ENCODE results near the gene PHACTR1. TPM values are rescaled to one million over a fixed set of nuclear protein-coding genes. Genes with fewer than 3 reads are reported as not detected.

PHACTR1 gene
- total RNA-seq, 4 donors from 2014 or later: 1.2 to 3.2 (median 1.6) TPM; not detected in 1

DNA sequence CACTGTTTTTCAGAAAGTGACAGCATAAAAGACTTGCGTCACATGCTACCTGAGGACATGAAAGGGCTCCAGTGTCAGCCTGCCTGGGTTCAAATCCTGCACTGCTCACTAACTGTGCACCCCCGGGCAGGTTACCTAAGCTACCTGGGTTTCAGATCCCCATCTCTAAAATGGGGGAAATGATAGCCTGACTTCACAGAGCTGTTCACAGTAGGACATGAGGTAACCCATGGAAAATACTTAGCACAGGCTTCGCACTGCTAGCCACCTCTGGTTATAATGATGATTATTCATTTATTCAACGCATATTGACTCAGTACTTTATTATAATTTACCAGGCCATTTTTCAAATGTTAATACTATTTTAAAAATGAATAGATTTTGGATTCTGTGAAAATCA, 588.7 kb downstream of the PHACTR1 start:
- Histone ChIP-seq H3K27me3 (no peaks in the 10 kb centered on the region), H3K27ac (no peak overlapping the region), H3K9me3 (no peaks in the 10 kb centered on the region), H3K4me3 (no peak overlapping the region), H3K4me1 (peaks cover 16 to 29% (median 24%) of the 10 kb centered on the region in 4 donors), H3K36me3 (peaks cover 0 to 13% (median 3%) of the 10 kb centered on the region in 4 donors)
- 65 to 93% methylated on average over 2 to 4 of the region's 4 CpGs for WGBS, 2 donors (ENCODE audit: low coverage in 1 of 2)
- DNase-seq: no peak
- in situ Hi-C loops (cut with MboI; ENCODE audit: low pct_ligation_motif_present in 1 of 4, low pct_unique_long_range_greater_than_20kb in 1 of 4, low sequenced_read_pairs in 3 of 4): no loop called here
- intact Hi-C loops (cut with DNase I; ENCODE audit: low total_unique reads): no loop called here
- no peak for TF ChIP-seq POLR2AphosphoS5 (IDR thresholded peaks at IDR 0.05)
- TF ChIP-seq POLR2A (IDR thresholded peaks at IDR 0.05): no peak
- TF ChIP-seq, protein P1, sequence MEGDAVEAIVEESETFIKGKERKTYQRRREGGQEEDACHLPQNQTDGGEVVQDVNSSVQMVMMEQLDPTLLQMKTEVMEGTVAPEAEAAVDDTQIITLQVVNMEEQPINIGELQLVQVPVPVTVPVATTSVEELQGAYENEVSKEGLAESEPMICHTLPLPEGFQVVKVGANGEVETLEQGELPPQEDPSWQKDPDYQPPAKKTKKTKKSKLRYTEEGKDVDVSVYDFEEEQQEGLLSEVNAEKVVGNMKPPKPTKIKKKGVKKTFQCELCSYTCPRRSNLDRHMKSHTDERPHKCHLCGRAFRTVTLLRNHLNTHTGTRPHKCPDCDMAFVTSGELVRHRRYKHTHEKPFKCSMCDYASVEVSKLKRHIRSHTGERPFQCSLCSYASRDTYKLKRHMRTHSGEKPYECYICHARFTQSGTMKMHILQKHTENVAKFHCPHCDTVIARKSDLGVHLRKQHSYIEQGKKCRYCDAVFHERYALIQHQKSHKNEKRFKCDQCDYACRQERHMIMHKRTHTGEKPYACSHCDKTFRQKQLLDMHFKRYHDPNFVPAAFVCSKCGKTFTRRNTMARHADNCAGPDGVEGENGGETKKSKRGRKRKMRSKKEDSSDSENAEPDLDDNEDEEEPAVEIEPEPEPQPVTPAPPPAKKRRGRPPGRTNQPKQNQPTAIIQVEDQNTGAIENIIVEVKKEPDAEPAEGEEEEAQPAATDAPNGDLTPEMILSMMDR (IDR thresholded peaks at IDR 0.05): no peak
- no peak for TF ChIP-seq EP300 (IDR thresholded peaks at IDR 0.05; ENCODE audit: low read depth)

DNA sequence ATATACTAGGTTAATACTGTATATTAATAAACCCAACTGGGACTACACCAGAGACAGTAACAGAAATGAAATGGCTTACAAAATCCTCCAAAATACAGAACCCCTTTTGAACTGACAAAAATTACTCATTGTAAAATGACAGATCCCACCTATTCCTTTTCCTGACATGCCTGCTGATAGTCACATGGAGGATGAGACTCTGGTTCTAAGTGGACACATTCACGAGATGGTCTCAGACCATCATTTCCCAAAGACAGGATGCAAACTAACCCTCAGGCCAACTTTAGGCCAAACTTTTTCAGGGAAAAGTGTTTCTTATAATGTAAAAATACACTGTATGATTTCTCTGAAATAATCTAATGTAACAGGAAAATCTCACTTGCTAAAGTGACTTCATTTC, 589.2 kb downstream of the PHACTR1 start:
- H3K36me3 ChIP-seq: peaks cover 0 to 13% (median 3%) of the 10 kb centered on the region in 4 donors
- WGBS, 2 donors (ENCODE audit: low coverage in 1 of 2): 91 to 100% methylated on average over 1 of the region's 1 CpG
- in situ Hi-C loops (cut with MboI; ENCODE audit: low pct_ligation_motif_present in 1 of 4, low pct_unique_long_range_greater_than_20kb in 1 of 4, low sequenced_read_pairs in 3 of 4): no loop called here
- H3K4me3 ChIP-seq: no peak overlapping the region
- no peaks in the 10 kb centered on the region for H3K9me3 ChIP-seq
- intact Hi-C loops (cut with DNase I; ENCODE audit: low total_unique reads): no loop called here
- peaks cover 16 to 29% (median 24%) of the 10 kb centered on the region in 4 donors for H3K4me1 ChIP-seq
- no peaks in the 10 kb centered on the region for H3K27me3 ChIP-seq
- TF ChIP-seq POLR2A (IDR thresholded peaks at IDR 0.05) (no peak), EP300 (IDR thresholded peaks at IDR 0.05; ENCODE audit: low read depth) (no peak), POLR2AphosphoS5 (IDR thresholded peaks at IDR 0.05) (no peak)
- TF ChIP-seq, protein P1 (IDR thresholded peaks at IDR 0.05): no peak
- no peak for DNase-seq
- H3K27ac ChIP-seq: no peak overlapping the region

DNA sequence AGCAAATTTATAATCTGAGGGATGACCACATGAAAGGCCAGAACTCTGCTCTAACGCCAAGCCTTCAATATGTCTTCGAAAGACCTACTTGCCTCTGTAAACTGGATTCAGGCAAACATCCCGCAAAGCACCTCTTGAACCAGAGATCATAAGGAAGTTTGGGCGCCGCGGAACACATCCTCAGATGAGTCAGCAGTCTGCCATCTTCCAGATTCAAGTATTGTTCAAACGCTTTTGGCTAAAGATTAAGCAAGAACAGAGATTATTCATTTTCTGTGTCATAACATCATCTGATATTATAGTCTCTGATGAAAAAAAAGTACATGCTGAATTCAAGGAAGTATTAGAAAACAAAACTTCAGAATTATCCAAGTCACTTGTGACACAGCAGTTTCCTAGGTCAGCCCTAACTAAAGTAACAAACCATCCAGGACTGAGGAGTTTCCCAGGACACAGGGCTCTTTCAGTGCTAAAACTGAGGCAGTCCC, 591.0 kb downstream of the PHACTR1 start:
- no peak overlapping the region for H3K4me3 ChIP-seq
- no peaks in the 10 kb centered on the region for H3K27me3 ChIP-seq
- in situ Hi-C loops (cut with MboI; ENCODE audit: low pct_ligation_motif_present in 1 of 4, low pct_unique_long_range_greater_than_20kb in 1 of 4, low sequenced_read_pairs in 3 of 4): no loop called here
- H3K27ac ChIP-seq: peak overlapping the region in 1 of 4 donors; percentile 31
- peaks cover 13 to 23% (median 20%) of the 10 kb centered on the region in 4 donors for H3K4me1 ChIP-seq
- WGBS, 2 donors (ENCODE audit: low coverage in 1 of 2): 83% methylated on average over 7 of the region's 7 CpGs; no CpG with 5 or more reads in 1 of the 2 donors
- no peak for DNase-seq
- H3K36me3 ChIP-seq: peaks cover 0 to 20% (median 3%) of the 10 kb centered on the region in 4 donors
- TF ChIP-seq POLR2AphosphoS5 (IDR thresholded peaks at IDR 0.05): no peak
- TF ChIP-seq, protein P1 (IDR thresholded peaks at IDR 0.05): no peak
- no peak for TF ChIP-seq EP300 (IDR thresholded peaks at IDR 0.05; ENCODE audit: low read depth)
- TF ChIP-seq POLR2A (IDR thresholded peaks at IDR 0.05): no peak
- H3K9me3 ChIP-seq: no peaks in the 10 kb centered on the region
- intact Hi-C loops (cut with DNase I; ENCODE audit: low total_unique reads): no loop called here

DNA sequence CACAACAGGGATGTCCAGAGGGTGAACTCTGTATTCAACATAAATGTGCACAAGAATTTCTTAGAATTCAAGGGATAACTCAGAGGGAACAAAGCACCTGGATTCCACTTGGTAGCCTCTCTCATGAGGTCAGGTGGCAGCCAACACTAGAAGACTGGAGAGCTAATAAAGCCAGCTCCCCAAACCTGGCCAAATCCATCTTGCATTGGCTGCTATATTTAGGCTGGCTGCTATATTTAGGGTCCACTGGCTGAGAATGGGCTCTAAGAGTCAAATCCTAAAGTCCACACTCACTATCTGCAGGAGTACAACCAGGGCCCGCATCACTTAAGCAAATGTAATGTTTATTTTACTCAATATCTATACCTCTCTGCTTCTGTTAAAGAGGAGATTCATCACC, 591.8 kb downstream of the PHACTR1 start:
- Histone ChIP-seq H3K27me3 (no peaks in the 10 kb centered on the region), H3K4me1 (peaks cover 11 to 15% (median 13%) of the 10 kb centered on the region in 4 donors), H3K36me3 (peaks cover 0 to 25% (median 3%) of the 10 kb centered on the region in 4 donors), H3K4me3 (no peak overlapping the region), H3K27ac (no peak overlapping the region), H3K9me3 (no peaks in the 10 kb centered on the region)
- intact Hi-C loops (cut with DNase I; ENCODE audit: low total_unique reads): no loop called here
- TF ChIP-seq, protein P1 (IDR thresholded peaks at IDR 0.05): no peak
- no peak for TF ChIP-seq EP300 (IDR thresholded peaks at IDR 0.05; ENCODE audit: low read depth)
- TF ChIP-seq POLR2AphosphoS5 (IDR thresholded peaks at IDR 0.05): no peak
- TF ChIP-seq POLR2A (IDR thresholded peaks at IDR 0.05): no peak
- in situ Hi-C loops (cut with MboI; ENCODE audit: low pct_ligation_motif_present in 1 of 4, low pct_unique_long_range_greater_than_20kb in 1 of 4, low sequenced_read_pairs in 3 of 4): no loop called here
- 90% methylated on average over 1 of the region's 1 CpG; no CpG with 5 or more reads in 1 of the 2 donors for WGBS, 2 donors (ENCODE audit: low coverage in 1 of 2)
- DNase-seq: no peak
